ACHN (cell line): Measurements from ENCODE around the gene GJC3.
"Not testable (repeated sequence)": the region's sequence is repeated elsewhere in the genome, so short reads cannot be mapped to it uniquely, and the experiment has no call there.

Experiments used
- DNase-seq: peaks from one replicate; pipeline ENCODE4 v3.0.0-alpha.2; 2015
- in situ Hi-C: cut with HindIII; loops from 2 replicates; pipeline ENCODE4 v1.10.0; 2017; ENCODE audit warnings: low sequenced_read_pairs, low pct_ligation_motif_present, low pct_unique_long_range_greater_than_20kb

The GJC3 gene

DNA sequence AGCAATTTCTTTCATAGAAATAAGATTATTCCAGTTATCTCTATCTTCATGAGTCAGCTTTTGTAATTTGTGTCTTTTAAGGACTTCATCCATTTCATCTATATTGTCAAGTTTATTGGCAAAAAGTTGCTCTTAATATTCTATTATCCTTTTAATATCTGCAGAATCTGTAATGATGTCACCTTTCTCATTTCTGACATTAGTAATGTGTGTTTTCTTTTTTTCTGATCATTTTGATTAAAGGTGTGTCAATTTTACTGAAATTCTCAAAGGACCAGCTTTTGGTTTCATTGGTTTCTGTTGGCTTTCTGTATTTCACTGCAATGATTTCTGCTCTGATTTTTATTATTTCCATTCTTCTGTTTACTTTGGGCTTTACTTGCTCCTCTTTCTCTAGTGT is 34.7 kb downstream of the GJC3 start:
- in situ Hi-C loops = no loop called here

GRCh38 chr7:99893280-99893679 is 36.1 kb downstream of the GJC3 start:
- DNase-seq = no peak
- in situ Hi-C loops = no loop called here

More for the DNA sequence above, 34.7 kb downstream of the GJC3 start:
- DNase-seq = no peak

- DNase-seq, in situ Hi-C loops: not testable (repeated sequence)
These were observed 39.1 kb downstream of the GJC3 start for GRCh38 chr7:99890348-99890747.

GRCh38 chr7:99888366-99888765 is 41.1 kb downstream of the GJC3 start:
- in situ Hi-C loops, DNase-seq: not testable (repeated sequence)

GRCh38 chr7:99881370-99881769 is 48.0 kb downstream of the GJC3 start:
- no peak for DNase-seq
- in situ Hi-C loops = no loop called here

GRCh38 chr7:99876933-99877332 is 52.5 kb downstream of the GJC3 start, which contains the start of gene OR2AE1:
Gene OR2AE1, minus strand, starts transcription at chr7:99877033. Its CDS starts 0 bp downstream, at chr7:99877033.
- in situ Hi-C loops = no loop called here
- DNase-seq = no peak

- in situ Hi-C loops = no loop called here
- DNase-seq = no peak
These were observed 52.9 kb downstream of the GJC3 start for GRCh38 chr7:99876491-99876890.
